SU-DHL-6 (cell line): ENCODE results near the gene C19orf38.

Source experiments
- H2AFZ ChIP-seq: fragments of 200-600 bp; sonication (generic); 2 replicates; pipeline ENCODE4 v1.6.1; 2014; ENCODE audit warnings: low read depth, mild to moderate bottlenecking, moderate library complexity, mixed read lengths, antibody characterized with exemption, low read length; ENCODE audit not compliant: severe bottlenecking
- H3F3A ChIP-seq: fragments of 200-600 bp; shearing (Covaris generic); 2 replicates; pipeline ENCODE4 v1.6.0; 2016; ENCODE audit warnings: antibody characterized with exemption, mild to moderate bottlenecking; ENCODE audit not compliant: insufficient read depth
- H3K27ac ChIP-seq: fragments of 200-600 bp; sonication (generic); 2 replicates; pipeline ENCODE4 v1.5.1; 2016; ENCODE audit warnings: low read depth, mild to moderate bottlenecking, low read length, moderate library complexity, mixed read lengths
- H3K27me3 ChIP-seq: fragments of 200-600 bp; sonication (generic), shearing (Covaris generic); 2 replicates; pipeline ENCODE4 v1.6.0; 2014; ENCODE audit warnings: mild to moderate bottlenecking, low read length
- H3K36me3 ChIP-seq: fragments of 200-600 bp; sonication (generic); 2 replicates; pipeline ENCODE4 v1.6.1; 2014; ENCODE audit warnings: mild to moderate bottlenecking, low read length, mixed read lengths
- H3K4me2 ChIP-seq: fragments of 300-600, 200-600 bp; shearing (Covaris generic), sonication (generic); 2 replicates; pipeline ENCODE4 v1.6.0; 2014; ENCODE audit warnings: low read length, low read depth, mild to moderate bottlenecking; ENCODE audit not compliant: poor library complexity, severe bottlenecking
- H3K4me3 ChIP-seq: fragments of 200-600 bp; sonication (generic); 2 replicates; pipeline ENCODE4 v1.5.1; 2014; ENCODE audit warnings: antibody characterized with exemption, low read length, mild to moderate bottlenecking, mixed read lengths; ENCODE audit not compliant: insufficient read depth, poor library complexity, severe bottlenecking
- H3K79me2 ChIP-seq: fragments of 200-600 bp; sonication (generic); 2 replicates; pipeline ENCODE4 v1.6.1; 2014; ENCODE audit warnings: mild to moderate bottlenecking, low read length, moderate library complexity; ENCODE audit not compliant: insufficient read depth
- H3K9ac ChIP-seq: fragments of 200-600 bp; sonication (generic); 2 replicates; pipeline ENCODE4 v1.7.0; 2014; ENCODE audit warnings: mild to moderate bottlenecking, low read length
- H3K9me2 ChIP-seq: fragments of 200-600 bp; sonication (generic); replicated peaks from 2 replicates; pipeline ENCODE4 v1.6.1; 2014; ENCODE audit warnings: low read length; ENCODE audit not compliant: insufficient read depth
- H3K9me3 ChIP-seq: fragments of 200-600 bp; sonication (generic); 2 replicates; pipeline ENCODE4 v1.6.1; 2014; ENCODE audit warnings: low read length, mixed read lengths; ENCODE audit not compliant: insufficient read depth
- H4K20me1 ChIP-seq: fragments of 200-600 bp; sonication (generic); 2 replicates; pipeline ENCODE4 v1.6.1; 2014; ENCODE audit warnings: low read depth, mild to moderate bottlenecking, antibody characterized with exemption, low read length, moderate library complexity, mixed read lengths
- EZH2phosphoT487 ChIP-seq: fragments of 200-600 bp; sonication (generic), shearing (Covaris generic); conservative IDR thresholded peaks from 2 replicates; pipeline ENCODE4 v1.6.1; 2018; ENCODE audit warnings: mild to moderate bottlenecking, antibody characterized with exemption, low read length, moderate library complexity, mixed read lengths
- TF ChIP-seq, protein P1 (sequence below): fragments of 200-600 bp; sonication (generic); IDR thresholded peaks from one replicate; pipeline ENCODE4 v1.5.1; 2017; ENCODE audit warnings: antibody characterized with exemption, mild to moderate bottlenecking, low read length, moderate library complexity; ENCODE audit not compliant: insufficient read depth, poor library complexity, severe bottlenecking

The C19orf38 gene

DNA sequence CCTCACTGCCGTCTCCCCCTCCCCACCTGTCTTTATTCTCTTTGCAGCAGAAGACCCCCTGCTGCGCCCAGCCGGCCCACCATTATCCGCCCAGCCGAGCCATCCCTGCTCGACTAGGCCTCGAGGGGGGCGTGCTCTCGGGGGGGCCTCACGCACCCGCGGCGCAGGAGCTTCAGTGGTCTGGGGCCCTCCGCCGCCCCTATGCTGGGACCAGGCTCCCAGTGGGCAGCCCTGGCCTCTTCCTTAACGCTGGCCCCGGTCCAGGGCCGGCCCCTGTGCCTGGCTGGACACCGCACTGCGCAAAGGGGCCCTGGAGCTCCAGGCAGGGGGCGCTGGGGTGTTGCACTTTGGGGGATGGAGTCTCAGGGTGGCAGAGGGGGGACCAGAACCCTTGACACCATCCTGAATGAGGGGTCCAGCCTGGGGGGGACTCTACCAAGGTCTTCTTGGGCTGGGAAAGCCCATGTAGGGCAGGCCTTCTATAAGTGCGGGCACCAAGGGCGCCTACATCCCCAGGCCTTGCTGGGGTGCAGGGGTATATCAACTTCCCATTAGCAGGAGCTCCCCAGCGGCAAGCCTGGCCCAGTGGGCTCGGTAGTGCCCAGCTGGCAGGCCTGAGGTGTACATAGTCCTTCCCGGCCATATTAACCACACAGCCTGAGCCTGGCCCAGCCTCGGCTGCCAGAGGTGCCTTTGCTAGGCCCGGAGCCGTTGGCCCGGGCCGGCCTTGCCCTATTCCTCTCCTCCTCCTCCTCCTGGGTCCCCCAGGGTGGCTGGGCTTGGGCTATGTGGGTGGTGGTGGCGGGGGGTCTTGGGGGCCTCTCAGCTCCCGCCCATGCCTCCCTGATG, 17.1 kb upstream of the C19orf38 start:
- no peak for TF ChIP-seq EZH2phosphoT487
- TF ChIP-seq, protein P1, sequence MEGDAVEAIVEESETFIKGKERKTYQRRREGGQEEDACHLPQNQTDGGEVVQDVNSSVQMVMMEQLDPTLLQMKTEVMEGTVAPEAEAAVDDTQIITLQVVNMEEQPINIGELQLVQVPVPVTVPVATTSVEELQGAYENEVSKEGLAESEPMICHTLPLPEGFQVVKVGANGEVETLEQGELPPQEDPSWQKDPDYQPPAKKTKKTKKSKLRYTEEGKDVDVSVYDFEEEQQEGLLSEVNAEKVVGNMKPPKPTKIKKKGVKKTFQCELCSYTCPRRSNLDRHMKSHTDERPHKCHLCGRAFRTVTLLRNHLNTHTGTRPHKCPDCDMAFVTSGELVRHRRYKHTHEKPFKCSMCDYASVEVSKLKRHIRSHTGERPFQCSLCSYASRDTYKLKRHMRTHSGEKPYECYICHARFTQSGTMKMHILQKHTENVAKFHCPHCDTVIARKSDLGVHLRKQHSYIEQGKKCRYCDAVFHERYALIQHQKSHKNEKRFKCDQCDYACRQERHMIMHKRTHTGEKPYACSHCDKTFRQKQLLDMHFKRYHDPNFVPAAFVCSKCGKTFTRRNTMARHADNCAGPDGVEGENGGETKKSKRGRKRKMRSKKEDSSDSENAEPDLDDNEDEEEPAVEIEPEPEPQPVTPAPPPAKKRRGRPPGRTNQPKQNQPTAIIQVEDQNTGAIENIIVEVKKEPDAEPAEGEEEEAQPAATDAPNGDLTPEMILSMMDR = no peak
- peaks cover 12% of the 10 kb centered on the region; the same call in 1 of the 2 replicates for H3F3A ChIP-seq

DNA sequence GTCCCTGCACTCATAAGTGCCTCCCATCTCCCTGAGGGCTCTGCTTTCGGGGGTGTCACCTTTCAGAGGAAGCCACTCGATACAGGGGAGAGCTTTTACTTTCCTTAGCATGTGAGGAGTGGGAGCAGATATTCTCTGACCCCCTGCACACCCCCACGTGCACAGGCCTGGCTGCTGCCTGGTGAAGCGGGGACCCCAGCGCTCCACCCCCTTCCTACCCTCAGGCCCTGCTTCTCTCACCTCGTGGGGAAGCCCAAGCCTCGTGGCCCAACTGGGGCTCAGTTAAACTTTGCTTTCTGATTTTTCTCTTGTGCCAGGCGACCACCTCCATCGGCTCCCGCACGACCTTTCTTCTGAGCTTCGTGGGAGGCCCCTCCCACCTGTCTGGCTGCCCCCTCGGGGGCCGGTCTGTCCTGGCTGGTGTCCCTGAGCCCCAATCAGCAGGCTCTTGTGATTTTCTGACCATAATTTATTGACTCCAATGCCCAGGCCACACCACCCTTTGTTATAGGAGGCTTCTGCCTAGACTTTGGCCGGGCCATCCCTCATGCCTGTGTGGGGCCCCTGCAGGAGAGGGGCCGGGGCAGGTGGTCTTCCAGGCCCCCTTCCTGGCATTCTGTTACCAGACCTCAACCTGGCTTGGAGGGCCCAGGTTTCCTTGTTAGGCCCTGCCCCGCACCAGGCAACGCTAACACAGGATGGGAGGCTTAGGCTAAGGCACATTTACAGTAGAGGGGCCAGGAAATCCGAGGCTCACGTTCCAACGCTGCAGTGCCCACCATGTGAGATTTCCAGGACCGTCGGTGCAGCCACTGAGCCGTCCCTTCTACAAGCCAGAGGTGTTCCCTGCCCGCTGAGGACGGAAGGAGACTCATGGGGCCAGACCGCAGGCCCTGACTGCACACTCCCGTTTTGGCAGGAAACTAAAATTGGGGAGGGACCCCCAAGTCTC, 16.0 kb upstream of the C19orf38 start:
- Histone ChIP-seq H4K20me1 (no peaks in the 10 kb centered on the region), H2AFZ (no peak overlapping the region), H3K79me2 (no peaks in the 10 kb centered on the region), H3K27me3 (no peaks in the 10 kb centered on the region), H3K9me3 (no peaks in the 10 kb centered on the region), H3K4me3 (no peak overlapping the region), H3K36me3 (no peaks in the 10 kb centered on the region), H3K27ac (no peak overlapping the region), H3K9ac (no peak overlapping the region), H3K9me2 (no peaks in the 10 kb centered on the region), H3K4me2 (no peak overlapping the region), H3F3A (peaks cover 12% of the 10 kb centered on the region)
- TF ChIP-seq EZH2phosphoT487 = no peak
- TF ChIP-seq, protein P1 = no peak

More for the DNA sequence above, 17.1 kb upstream of the C19orf38 start:
- H2AFZ ChIP-seq = no peak overlapping the region
- H3K79me2 ChIP-seq = no peaks in the 10 kb centered on the region
- H3K9me2 ChIP-seq = no peaks in the 10 kb centered on the region
- no peaks in the 10 kb centered on the region for H4K20me1 ChIP-seq
- H3K27ac ChIP-seq = no peak overlapping the region
- H3K9me3 ChIP-seq = no peaks in the 10 kb centered on the region
- H3K27me3 ChIP-seq = no peaks in the 10 kb centered on the region
- H3K4me3 ChIP-seq = no peak overlapping the region
- no peak overlapping the region for H3K4me2 ChIP-seq
- no peaks in the 10 kb centered on the region for H3K36me3 ChIP-seq
- no peak overlapping the region for H3K9ac ChIP-seq

GRCh38 chr19:10832939-10833296, 15.3 kb upstream of the C19orf38 start:
- Histone ChIP-seq H4K20me1 (no peaks in the 10 kb centered on the region), H3K9me2 (no peaks in the 10 kb centered on the region), H3K9me3 (no peaks in the 10 kb centered on the region), H3K27me3 (no peaks in the 10 kb centered on the region), H3K4me2 (no peak overlapping the region), H3K9ac (no peak overlapping the region), H3K4me3 (no peak overlapping the region), H3F3A (peaks cover 12% of the 10 kb centered on the region), H3K36me3 (no peaks in the 10 kb centered on the region), H3K27ac (no peak overlapping the region), H3K79me2 (no peaks in the 10 kb centered on the region), H2AFZ (no peak overlapping the region)
- TF ChIP-seq, protein P1 = no peak
- no peak for TF ChIP-seq EZH2phosphoT487
